Glomerular visceral epithelial cell (primary cell): ENCODE data around the gene ACAP3.
A peak's percentile ranks its signal among the peaks of the same experiment; 100 is the strongest.

ENCODE experiments used
- DNase-seq: peaks from one replicate; pipeline ENCODE4 v3.0.0-alpha.2; 2016; ENCODE audit errors: extremely low spot score

The ACAP3 gene

GRCh38 chr1:1300352-1300739 lies 7.4 kb downstream of the ACAP3 start:
- no peak for DNase-seq

GRCh38 chr1:1299686-1300351 lies 7.9 kb downstream of the ACAP3 start:
- no peak for DNase-seq

- DNase-seq = no peak
Measured at GRCh38 chr1:1298861-1299685, 8.7 kb downstream of the ACAP3 start.

- DNase-seq = no peak
Measured at GRCh38 chr1:1297802-1298424, 9.8 kb downstream of the ACAP3 start.

- DNase-seq = no peak
Measured at GRCh38 chr1:1296070-1297061, 11.4 kb downstream of the ACAP3 start.

DNA sequence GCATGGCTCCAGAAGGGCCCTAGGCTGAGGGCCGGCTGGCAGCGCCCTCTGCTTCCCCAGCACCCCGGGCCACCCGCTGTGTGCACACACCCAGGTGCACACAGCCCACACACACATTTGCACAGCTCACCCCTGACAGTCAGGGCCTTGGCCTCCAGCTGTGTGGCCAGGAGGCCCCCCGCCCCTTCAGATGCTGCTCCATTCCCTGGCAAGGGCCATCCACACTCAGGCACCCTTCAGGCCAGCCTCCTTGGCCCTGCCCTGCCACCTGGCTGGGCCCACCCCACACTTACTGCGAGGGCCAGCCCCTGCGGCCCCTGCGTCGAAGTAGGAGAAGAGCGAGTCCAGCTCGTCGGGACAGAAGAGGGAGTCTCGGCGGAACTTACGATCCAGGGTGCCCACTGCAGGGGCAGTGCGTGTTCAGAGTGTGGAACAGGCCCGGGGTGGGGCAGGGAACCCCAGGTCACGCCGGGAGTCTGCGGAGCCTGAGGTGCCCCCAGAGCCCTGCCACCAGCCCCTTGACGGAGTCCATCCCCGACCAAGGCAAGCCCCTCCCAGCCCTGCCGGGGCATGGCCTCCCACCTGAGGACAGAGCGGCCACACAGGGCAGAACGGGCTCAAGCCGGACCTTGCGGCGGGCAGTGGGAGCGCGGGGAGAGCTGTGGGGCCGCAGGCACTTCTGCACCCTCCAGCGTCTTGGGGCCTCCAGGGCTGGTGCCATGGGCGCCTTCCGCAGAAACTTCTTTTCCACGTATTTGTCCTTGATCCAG lies 12.4 kb downstream of the ACAP3 start:
- no peak for DNase-seq

DNA sequence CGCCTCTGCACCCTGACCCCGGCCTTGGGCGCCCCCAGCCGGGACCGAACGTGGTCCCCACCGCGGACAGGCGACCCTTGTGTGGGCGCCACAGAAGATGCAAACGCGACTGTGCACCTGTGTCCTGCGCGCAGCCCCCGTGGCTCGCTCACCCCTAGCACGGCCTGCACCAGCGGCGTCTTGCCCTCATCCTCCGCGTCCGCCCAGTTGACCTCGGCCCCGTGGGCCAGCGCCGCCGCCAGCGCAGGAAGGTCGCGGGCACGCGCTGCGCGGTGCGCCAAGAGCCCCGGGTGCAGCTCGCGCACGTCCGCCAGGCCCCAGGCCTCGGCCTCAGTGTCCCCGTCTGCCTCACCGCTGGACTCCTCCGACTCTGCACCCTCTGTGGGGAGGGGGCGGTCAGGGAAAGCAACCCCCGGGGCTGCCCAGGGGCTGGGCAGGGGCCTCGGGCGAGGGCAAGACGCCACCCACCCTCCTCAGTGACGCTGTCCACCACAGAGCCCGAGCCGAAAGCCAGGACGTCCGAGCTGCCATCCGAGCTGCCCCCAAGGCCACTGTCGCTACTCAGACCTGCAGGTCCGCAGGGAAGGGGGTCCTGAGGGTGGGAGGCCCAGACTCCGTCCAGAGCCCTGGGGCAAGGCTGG lies 13.4 kb downstream of the ACAP3 start:
- DNase-seq = no peak

DNA sequence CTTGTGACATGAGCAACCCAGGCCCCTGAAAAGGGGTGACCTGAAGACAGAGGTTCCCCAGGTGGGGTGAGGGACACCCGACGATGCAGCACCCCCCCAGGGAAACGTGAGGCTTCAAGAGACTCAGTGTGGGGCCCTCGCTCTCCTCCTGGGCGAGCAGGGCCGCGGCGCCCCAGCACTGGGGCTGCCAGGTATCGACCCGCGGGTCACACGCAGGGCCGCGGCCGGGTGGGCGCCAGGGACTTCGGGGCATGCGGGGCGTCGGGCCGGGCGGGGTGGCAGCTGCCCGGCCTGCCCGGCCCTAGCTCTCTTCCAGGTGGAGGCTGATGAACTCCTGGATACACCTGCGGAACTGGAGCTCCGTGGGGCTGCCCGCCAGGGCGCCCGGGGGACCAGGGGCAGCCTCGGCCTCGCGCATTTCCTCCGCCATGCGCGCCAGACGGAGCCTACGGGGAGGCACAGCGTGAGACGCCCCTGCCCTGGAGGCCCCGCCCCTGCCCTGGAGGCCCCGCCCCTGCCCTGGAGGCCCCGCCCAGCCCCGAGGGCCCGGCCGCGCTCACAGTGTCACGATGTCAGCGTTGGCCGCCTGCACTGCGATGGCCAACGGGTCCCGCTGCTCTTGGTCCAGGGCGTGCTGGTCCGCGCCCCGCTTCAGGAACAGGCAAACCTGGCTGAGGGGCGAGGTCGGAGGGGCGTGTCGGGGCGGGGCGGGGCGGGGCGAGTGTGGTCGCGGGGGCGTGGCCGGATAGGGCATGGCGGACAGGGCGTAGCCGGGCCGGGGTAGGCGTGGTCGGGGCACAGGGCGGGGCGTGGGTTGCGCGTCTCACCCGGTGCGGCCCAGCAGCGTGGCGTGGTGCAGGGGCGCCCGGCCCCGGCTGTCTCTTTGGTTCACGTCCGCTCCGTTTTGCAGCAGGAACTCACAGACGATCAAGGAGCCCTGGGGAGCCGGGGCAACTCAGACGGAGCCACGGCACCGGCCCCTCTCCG lies 14.2 kb downstream of the ACAP3 start:
- DNase-seq = no peak

GRCh38 chr1:1292851-1293250 lies 14.9 kb downstream of the ACAP3 start:
- no peak for DNase-seq

DNA sequence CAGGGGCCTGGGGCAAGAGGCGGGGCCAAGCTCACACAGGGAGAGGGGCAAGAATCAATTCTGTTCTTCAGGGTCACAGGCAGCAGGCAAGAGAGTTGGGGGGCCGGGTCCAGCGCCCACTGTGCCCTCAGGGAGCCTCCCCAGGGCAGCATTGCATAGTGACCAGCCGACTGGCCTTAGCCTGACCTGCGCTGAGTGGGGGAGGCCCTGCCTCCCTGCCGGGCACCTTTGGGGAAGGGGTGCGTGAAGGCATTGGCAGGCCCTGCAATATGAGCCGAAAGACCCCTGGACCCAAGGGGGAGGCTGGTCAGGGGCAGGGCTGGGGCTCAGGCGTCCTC lies 15.3 kb downstream of the ACAP3 start:
- no peak for DNase-seq

GRCh38 chr1:1291548-1292441 lies 15.9 kb downstream of the ACAP3 start:
- peak; percentile 76 for DNase-seq

DNA sequence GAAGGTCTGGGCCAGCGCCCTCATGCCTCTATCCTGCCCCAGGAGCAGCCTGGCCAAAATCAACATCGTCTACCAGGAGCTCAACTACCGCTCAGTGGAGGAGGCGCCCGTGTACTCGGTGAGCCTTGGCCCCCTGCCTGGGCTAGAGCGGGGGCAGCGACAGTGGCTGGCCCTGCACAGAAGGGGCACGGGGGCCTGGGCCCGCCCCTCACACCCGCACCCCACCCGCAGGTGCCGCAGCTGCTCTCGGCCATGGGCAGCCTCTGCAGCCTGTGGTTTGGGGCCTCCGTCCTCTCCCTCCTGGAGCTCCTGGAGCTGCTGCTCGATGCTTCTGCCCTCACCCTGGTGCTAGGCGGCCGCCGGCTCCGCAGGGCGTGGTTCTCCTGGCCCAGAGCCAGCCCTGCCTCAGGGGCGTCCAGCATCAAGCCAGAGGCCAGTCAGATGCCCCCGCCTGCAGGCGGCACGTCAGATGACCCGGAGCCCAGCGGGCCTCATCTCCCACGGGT lies 16.7 kb downstream of the ACAP3 start:
- no peak for DNase-seq

DNA sequence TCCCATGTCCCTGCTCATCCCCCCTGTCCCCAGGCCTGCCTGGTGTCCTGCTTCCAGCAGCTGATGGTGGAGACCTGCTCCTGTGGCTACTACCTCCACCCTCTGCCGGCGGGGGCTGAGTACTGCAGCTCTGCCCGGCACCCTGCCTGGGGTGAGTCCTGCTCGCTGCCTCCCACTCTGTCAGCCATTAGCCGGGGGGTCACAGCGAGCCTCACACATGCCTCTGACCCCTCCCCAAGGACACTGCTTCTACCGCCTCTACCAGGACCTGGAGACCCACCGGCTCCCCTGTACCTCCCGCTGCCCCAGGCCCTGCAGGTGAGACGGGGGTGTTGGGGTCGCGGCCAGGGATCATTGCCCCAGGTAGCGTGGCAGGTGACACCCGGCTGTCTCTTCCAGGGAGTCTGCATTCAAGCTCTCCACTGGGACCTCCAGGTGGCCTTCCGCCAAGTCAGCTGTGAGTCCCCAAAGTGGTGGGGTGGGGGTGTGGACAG lies 17.4 kb downstream of the ACAP3 start:
- DNase-seq = peak; percentile 72

GRCh38 chr1:1287288-1288110 lies 20.2 kb downstream of the ACAP3 start:
- no peak for DNase-seq

DNA sequence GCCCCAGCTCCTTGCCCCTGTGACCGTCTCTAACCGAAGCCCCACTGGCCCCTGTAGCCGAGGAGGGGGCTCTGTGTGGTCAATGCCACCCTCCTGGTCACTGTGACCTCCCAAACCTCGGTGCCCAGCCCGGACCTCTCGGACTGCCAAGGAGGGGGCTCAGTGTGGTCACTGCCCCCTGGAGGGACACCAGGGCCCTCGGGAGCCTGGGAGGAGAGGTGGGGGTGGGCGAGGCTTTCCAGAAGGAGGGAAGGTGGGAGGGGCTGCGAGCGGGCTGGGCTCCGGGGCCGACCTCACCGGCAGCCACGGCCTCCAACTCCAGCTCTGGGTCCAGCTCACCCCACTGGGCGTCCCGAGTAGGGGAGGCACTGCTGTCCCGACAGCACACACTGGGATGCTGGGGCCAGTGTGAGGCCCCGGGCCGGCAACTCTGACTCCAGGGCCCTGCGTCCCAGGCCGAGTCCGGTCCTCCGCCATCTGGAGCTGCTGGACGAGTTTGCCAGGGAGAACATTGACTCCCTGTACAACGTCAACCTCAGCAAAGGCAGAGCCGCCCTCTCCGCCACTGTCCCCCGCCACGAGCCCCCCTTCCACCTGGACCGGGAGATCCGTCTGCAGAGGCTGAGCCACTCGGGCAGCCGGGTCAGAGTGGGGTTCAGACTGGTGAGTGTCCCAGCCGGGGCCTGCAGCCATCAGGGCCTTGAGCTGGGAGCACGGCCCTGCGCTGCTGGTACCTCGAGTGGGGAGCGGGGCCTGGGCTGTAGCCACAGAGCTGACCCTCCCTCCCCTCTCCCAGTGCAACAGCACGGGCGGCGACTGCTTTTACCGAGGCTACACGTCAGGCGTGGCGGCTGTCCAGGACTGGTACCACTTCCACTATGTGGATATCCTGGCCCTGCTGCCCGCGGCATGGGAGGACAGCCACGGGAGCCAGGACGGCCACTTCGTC lies 21.1 kb downstream of the ACAP3 start:
- no peak for DNase-seq
